Right ventricle myocardium superior (tissue), 1 donor: ENCODE measurements around the gene ELAVL1. TPM values are rescaled to one million over a fixed set of nuclear protein-coding genes. Genes with fewer than 3 reads are reported as not detected.
"Not testable (repeated sequence)": the region's sequence is repeated elsewhere in the genome, so short reads cannot be mapped to it uniquely, and the experiment has no call there.

Experiments
- ATAC-seq: fragments of 200-7000 bp; cut with Tn5 transposase; one replicate; pipeline ENCODE4 v1.9.1; 2020; ENCODE audit warnings: mild to moderate bottlenecking; ENCODE audit not compliant: poor library complexity
- DNase-seq: peaks from one replicate; pipeline ENCODE4 v3.0.0-alpha.2; 2020
- intact Hi-C: fragments of 100-400 bp; cut with DNase I; formaldehyde crosslinking; loops from one replicate; pipeline ENCODE4 v1.11.2; 2022
- long read RNA-seq: library from polyadenylated mRNA; unstranded; transcript quantifications from one replicate; pipeline ENCODE4 v2.0.0, GENCODE V29; 2021
- total RNA-seq: library from RNA; stranded (reverse); fragmentation: NEBNext Ultra II Directional; extraction: Animal tissue kit (Norgen Biotek cat#: 25700); gene quantifications from one replicate; pipeline ENCODE4 v1.2.1, GENCODE V29; 2021
- donor health status: DM: no; HTN: yes; CAD: no; lungs with severe emphysema.

ELAVL1 gene
- 49.4 TPM for total RNA-seq
- long read RNA-seq, full-length matches to known transcripts: 279 of 294 reads
- long read RNA-seq, partial matches to known transcripts: 5 of 294 reads
- long read RNA-seq, other reads (novel, unspliced or antisense): 10 of 294 reads

- DNase-seq: peak; percentile 95
- intact Hi-C loops: no loop called here
- peak; percentile 95 for ATAC-seq
Observed at GRCh38 chr19:8005534-8006256, at the start of gene ELAVL1. ELAVL1 (minus strand) TSS chr19:8005641; CDS start chr19:7991815, 13,826 bp downstream.

GRCh38 chr19:8054169-8054568, 48.7 kb upstream of the ELAVL1 start:
- DNase-seq (no peak), ATAC-seq (no peak)
- intact Hi-C loops: no loop called here

GRCh38 chr19:8052464-8052859, 47.0 kb upstream of the ELAVL1 start, which contains the start of gene CCL25:
CCL25 (plus strand) TSS chr19:8052760; CDS start chr19:8053050, 290 bp downstream.
- intact Hi-C loops: no loop called here
- no peak for ATAC-seq
- no peak for DNase-seq

- DNase-seq (peak; percentile 93), ATAC-seq (peak; percentile 96)
- intact Hi-C loops: no loop called here
Observed at GRCh38 chr19:8050274-8051096, 45.0 kb upstream of the ELAVL1 start.

GRCh38 chr19:8046569-8047165, 41.2 kb upstream of the ELAVL1 start:
- ATAC-seq (no peak), DNase-seq (no peak)
- intact Hi-C loops: no loop called here

- no peak for DNase-seq
- no peak for ATAC-seq
- intact Hi-C loops: no loop called here
Observed at GRCh38 chr19:8045872-8046568, 40.6 kb upstream of the ELAVL1 start.

- DNase-seq (no peak), ATAC-seq (no peak)
- intact Hi-C loops: no loop called here
Observed at GRCh38 chr19:8044018-8044417, 38.6 kb upstream of the ELAVL1 start.

GRCh38 chr19:8042900-8043299, 37.5 kb upstream of the ELAVL1 start:
- intact Hi-C loops: no loop called here
- ATAC-seq: no peak

GRCh38 chr19:8041531-8041931, 36.1 kb upstream of the ELAVL1 start:
- ATAC-seq (no peak), DNase-seq (no peak)

More at GRCh38 chr19:8042900-8043299, 37.5 kb upstream of the ELAVL1 start:
- DNase-seq: no peak

GRCh38 chr19:8039231-8039630, 33.8 kb upstream of the ELAVL1 start:
- intact Hi-C loops: no loop called here
- ATAC-seq: no peak
- no peak for DNase-seq

More at GRCh38 chr19:8041531-8041931, 36.1 kb upstream of the ELAVL1 start:
- intact Hi-C loops: no loop called here

- DNase-seq (no peak), ATAC-seq (no peak)
- intact Hi-C loops: no loop called here
Observed at GRCh38 chr19:8038815-8039214, 33.4 kb upstream of the ELAVL1 start.

GRCh38 chr19:8036434-8037099, 31.1 kb upstream of the ELAVL1 start:
- intact Hi-C loops: no loop called here
- no peak for ATAC-seq
- no peak for DNase-seq

GRCh38 chr19:8034178-8034525, 28.7 kb upstream of the ELAVL1 start:
- ATAC-seq (no peak), DNase-seq (no peak)
- intact Hi-C loops: no loop called here

- ATAC-seq, DNase-seq, intact Hi-C loops: not testable (repeated sequence)
Observed at GRCh38 chr19:8033287-8034177, 28.1 kb upstream of the ELAVL1 start.

GRCh38 chr19:8030960-8031359, 25.5 kb upstream of the ELAVL1 start:
- ATAC-seq (no peak), DNase-seq (no peak)
- intact Hi-C loops: no loop called here

- DNase-seq (no peak), ATAC-seq (no peak)
- intact Hi-C loops: no loop called here
Observed at GRCh38 chr19:8028951-8029491, 23.6 kb upstream of the ELAVL1 start.

GRCh38 chr19:8025316-8025715, 19.9 kb upstream of the ELAVL1 start:
- intact Hi-C loops: no loop called here
- ATAC-seq (no peak), DNase-seq (no peak)
